ENCODE data around the gene MRM2. TPM values are rescaled to one million over a fixed set of nuclear protein-coding genes. Genes with fewer than 3 reads are reported as not detected.

MRM2 gene
- total and polyA plus RNA-seq, 12 donors = 16.8 to 36.7 (median 25.7) TPM

DNA sequence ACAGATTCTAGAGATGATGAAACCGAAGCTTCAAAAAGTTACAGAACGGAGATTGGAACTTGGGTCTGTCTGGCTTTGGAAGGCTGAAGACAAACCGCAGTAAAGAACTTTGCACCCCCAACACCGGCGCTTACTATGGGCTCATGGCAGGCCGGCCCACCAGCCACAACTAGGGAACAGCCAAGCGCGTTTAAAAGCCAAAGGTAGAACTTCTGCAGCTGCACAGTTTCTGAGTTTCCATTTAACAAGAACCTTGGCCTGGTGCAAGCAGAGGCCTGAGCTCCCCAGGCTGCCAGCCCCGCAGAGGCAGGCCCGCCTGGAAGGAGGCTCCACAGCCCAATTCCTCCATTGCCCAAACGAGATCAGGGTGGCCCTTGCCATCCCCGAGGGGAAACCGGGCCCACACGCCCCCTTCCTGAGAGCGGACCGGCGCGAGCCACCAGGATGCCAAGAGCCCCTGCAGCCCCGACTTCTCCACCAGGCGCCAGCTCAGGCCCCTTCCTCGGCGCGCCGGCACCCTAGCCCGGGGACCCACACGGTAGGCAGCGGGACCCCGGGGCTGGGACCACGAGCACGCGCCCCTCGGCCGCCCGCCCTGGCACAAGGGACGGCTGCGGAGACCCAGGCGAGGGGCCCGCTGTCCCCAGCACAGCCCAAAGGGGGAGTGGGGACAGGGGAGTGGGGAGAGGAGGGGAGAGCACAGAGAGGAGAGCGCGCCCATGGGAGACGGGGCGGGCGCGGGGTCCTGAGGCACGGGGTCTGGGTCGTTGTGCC, 9.8 kb downstream of the MRM2 start:
- intact Hi-C loops (cut with DNase I) = no loop called here
- H3K27ac ChIP-seq = peak overlapping the region in 4 of 5 donors; percentile 26 to 76 (median 61)
- DNase-seq = peak in 1 of 7 donors; percentile 14
- peaks cover 13 to 21% of the 10 kb centered on the region in 2 donors for H3K4me1 ChIP-seq (replicated peaks in 1 of 2)
- 2 to 6% (median 2%) methylated on average over 10 to 46 of the region's 46 CpGs for WGBS, 4 donors
- no peak for TF ChIP-seq POLR2A (IDR thresholded peaks at IDR 0.05)
- TF ChIP-seq, protein P1, sequence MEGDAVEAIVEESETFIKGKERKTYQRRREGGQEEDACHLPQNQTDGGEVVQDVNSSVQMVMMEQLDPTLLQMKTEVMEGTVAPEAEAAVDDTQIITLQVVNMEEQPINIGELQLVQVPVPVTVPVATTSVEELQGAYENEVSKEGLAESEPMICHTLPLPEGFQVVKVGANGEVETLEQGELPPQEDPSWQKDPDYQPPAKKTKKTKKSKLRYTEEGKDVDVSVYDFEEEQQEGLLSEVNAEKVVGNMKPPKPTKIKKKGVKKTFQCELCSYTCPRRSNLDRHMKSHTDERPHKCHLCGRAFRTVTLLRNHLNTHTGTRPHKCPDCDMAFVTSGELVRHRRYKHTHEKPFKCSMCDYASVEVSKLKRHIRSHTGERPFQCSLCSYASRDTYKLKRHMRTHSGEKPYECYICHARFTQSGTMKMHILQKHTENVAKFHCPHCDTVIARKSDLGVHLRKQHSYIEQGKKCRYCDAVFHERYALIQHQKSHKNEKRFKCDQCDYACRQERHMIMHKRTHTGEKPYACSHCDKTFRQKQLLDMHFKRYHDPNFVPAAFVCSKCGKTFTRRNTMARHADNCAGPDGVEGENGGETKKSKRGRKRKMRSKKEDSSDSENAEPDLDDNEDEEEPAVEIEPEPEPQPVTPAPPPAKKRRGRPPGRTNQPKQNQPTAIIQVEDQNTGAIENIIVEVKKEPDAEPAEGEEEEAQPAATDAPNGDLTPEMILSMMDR (IDR thresholded peaks at IDR 0.05) = peak in 1 of 6 experiments; percentile 5
- H3K27me3 ChIP-seq = no peaks in the 10 kb centered on the region
- H3K4me3 ChIP-seq = peak overlapping the region; percentile 54 to 92 (median 76)
- H3K36me3 ChIP-seq (replicated peaks in 1 of 2) = peaks cover 0 to 30% of the 10 kb centered on the region in 2 donors
- no peaks in the 10 kb centered on the region for H3K9me3 ChIP-seq (replicated peaks in 1 of 3)

DNA sequence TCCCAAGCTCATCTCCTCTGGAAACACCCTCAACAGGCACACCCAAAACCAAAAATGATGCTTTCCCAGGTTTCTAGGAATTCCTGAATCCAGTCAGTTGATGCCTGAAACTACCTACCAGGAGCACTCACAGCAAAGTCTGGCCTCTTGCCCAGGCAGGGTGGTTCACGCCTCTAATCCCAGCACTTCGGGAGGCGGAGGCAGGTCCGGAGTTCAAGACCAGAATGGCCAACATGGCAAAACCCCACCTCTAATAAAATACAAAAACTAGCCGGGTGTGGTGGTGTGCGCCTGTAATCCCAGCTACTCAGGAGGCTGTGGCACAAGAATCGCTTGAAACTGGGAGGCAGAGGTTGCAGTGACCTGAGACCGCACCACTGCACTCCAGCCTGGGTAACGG, 11.1 kb downstream of the MRM2 start:
- peaks cover 13 to 21% of the 10 kb centered on the region in 2 donors for H3K4me1 ChIP-seq (replicated peaks in 1 of 2)
- no peaks in the 10 kb centered on the region for H3K9me3 ChIP-seq (replicated peaks in 1 of 3)
- H3K27ac ChIP-seq = no peak overlapping the region
- peaks cover 0 to 22% of the 10 kb centered on the region in 2 donors for H3K36me3 ChIP-seq (replicated peaks in 1 of 2)
- TF ChIP-seq POLR2A (IDR thresholded peaks at IDR 0.05) = no peak
- 91 to 98% (median 94%) methylated on average over 8 to 9 of the region's 9 CpGs for WGBS, 4 donors
- H3K4me3 ChIP-seq = no peak overlapping the region
- intact Hi-C loops (cut with DNase I) = no loop called here
- no peaks in the 10 kb centered on the region for H3K27me3 ChIP-seq
- no peak for DNase-seq

DNA sequence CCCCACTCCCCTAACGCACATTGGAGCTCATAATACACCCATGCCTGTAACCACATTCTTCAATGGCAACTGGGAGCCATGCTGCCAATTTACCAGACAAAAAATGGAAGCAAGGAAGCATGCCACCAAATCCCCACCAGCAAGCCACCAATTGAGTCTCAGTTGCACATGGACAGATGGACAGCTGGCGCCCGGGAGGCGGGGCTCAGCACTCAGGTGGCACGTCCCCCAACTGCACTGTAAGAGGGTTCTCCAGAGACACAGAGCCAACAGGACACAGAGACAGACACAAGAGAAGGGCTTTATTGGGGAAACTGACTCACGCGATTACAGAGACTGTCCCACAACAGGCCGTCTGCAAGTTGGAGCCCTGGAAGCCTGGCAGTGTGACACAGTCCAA, 11.8 kb downstream of the MRM2 start:
- Histone ChIP-seq H3K27ac (no peak overlapping the region), H3K36me3 (replicated peaks in 1 of 2) (peaks cover 0 to 20% of the 10 kb centered on the region in 2 donors), H3K9me3 (replicated peaks in 1 of 3) (no peaks in the 10 kb centered on the region), H3K4me3 (no peak overlapping the region), H3K27me3 (no peaks in the 10 kb centered on the region), H3K4me1 (replicated peaks in 1 of 2) (peaks cover 13 to 21% of the 10 kb centered on the region in 2 donors)
- TF ChIP-seq, protein P1 (IDR thresholded peaks at IDR 0.05) = no peak
- no peak for TF ChIP-seq POLR2A (IDR thresholded peaks at IDR 0.05)
- intact Hi-C loops (cut with DNase I) = no loop called here
- WGBS, 4 donors = 91 to 100% (median 94%) methylated on average over 5 to 8 of the region's 8 CpGs
- DNase-seq = no peak

DNA sequence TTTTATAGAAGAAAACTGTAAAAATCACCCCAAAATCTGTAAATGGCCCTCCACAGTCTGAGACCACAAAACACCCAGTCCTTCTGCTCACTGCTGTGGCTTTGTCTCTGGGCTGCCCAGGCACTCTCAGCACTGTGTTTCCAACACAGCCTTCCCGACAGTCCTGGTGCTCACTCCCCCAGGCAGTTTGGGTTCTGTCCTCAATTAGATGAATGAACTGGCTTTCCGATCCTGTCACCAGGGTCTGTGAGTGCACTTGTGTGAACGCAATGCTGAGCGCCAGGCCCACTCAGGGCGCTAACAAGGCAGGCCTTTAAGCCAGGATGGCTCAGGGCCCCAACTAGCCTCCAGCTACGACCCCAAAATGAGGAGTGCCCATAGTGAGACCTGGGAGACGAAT, 12.5 kb downstream of the MRM2 start:
- peaks cover 0 to 19% of the 10 kb centered on the region in 2 donors for H3K36me3 ChIP-seq (replicated peaks in 1 of 2)
- no peak for DNase-seq
- WGBS, 4 donors = 81 to 100% (median 93%) methylated on average over 1 to 7 of the region's 7 CpGs
- H3K27me3 ChIP-seq = no peaks in the 10 kb centered on the region
- H3K4me3 ChIP-seq = no peak overlapping the region
- intact Hi-C loops (cut with DNase I) = no loop called here
- no peak for TF ChIP-seq POLR2A (IDR thresholded peaks at IDR 0.05)
- TF ChIP-seq, protein P1 (IDR thresholded peaks at IDR 0.05) = no peak
- no peak overlapping the region for H3K27ac ChIP-seq
- H3K4me1 ChIP-seq (replicated peaks in 1 of 2) = peaks cover 13 to 21% of the 10 kb centered on the region in 2 donors
- H3K9me3 ChIP-seq (replicated peaks in 1 of 3) = no peaks in the 10 kb centered on the region

Measured in adrenal gland (tissue), 12 donors.